ENCODE data around the gene DNAH3.
"Not testable (repeated sequence)": the region's sequence is repeated elsewhere in the genome, so short reads cannot be mapped to it uniquely, and the experiment has no call there.

Gene DNAH3

GRCh38 chr16:21150375-21151001 lies at the start of gene DNAH3:
Gene DNAH3, minus strand, starts transcription at chr16:21150846. Its CDS starts 527 bp downstream, at chr16:21150319.
- FAIRE-seq, result no peak

- no peak for FAIRE-seq
Observed at GRCh38 chr16:21199607-21200218, 49.1 kb upstream of the DNAH3 start.

GRCh38 chr16:21197621-21198020 lies 47.0 kb upstream of the DNAH3 start:
- FAIRE-seq, result no peak

GRCh38 chr16:21197112-21197511 lies 46.5 kb upstream of the DNAH3 start:
- FAIRE-seq, result no peak

- FAIRE-seq, result not testable (repeated sequence)
Observed at GRCh38 chr16:21195330-21195729, 44.7 kb upstream of the DNAH3 start.

GRCh38 chr16:21194771-21195301 lies 44.2 kb upstream of the DNAH3 start:
- FAIRE-seq, result no peak

- FAIRE-seq, result no peak
Observed at GRCh38 chr16:21192991-21193390, 42.3 kb upstream of the DNAH3 start.

- no peak for FAIRE-seq
Observed at GRCh38 chr16:21190599-21190998, 40.0 kb upstream of the DNAH3 start.

- no peak for FAIRE-seq
Observed at GRCh38 chr16:21190013-21190412, 39.4 kb upstream of the DNAH3 start.

- no peak for FAIRE-seq
Observed at GRCh38 chr16:21189311-21189710, 38.7 kb upstream of the DNAH3 start.

- FAIRE-seq, result no peak
Observed at GRCh38 chr16:21186326-21186691, 35.7 kb upstream of the DNAH3 start.

- FAIRE-seq, result no peak
Observed at GRCh38 chr16:21185659-21186325, 35.1 kb upstream of the DNAH3 start.

- FAIRE-seq, result no peak
Observed at GRCh38 chr16:21184834-21185233, 34.2 kb upstream of the DNAH3 start.

- FAIRE-seq, result no peak
Observed at GRCh38 chr16:21183995-21184394, 33.3 kb upstream of the DNAH3 start.

GRCh38 chr16:21179983-21180365 lies 29.3 kb upstream of the DNAH3 start:
- FAIRE-seq, result no peak

GRCh38 chr16:21179126-21179982 lies 28.7 kb upstream of the DNAH3 start:
- no peak for FAIRE-seq

GRCh38 chr16:21175397-21175796 lies 24.8 kb upstream of the DNAH3 start:
- FAIRE-seq, result no peak

GRCh38 chr16:21172650-21173049 lies 22.0 kb upstream of the DNAH3 start:
- FAIRE-seq, result no peak

GRCh38 chr16:21170116-21170515 lies 19.5 kb upstream of the DNAH3 start:
- FAIRE-seq, result not testable (repeated sequence)

GRCh38 chr16:21169249-21169981 lies 18.8 kb upstream of the DNAH3 start:
- no peak for FAIRE-seq

- FAIRE-seq, result no peak
Observed at GRCh38 chr16:21167929-21168602, 17.4 kb upstream of the DNAH3 start.

- no peak for FAIRE-seq
Observed at GRCh38 chr16:21167360-21167759, 16.7 kb upstream of the DNAH3 start.

Measured in colon (tissue), 2 donors.